HEK293 (cell line): Measurements from ENCODE around the gene AKAP8L.
A peak's percentile ranks its signal among the peaks of the same experiment; 100 is the strongest.

Experiments
- CTCF ChIA-PET: fragments of 350-600 bp; formaldehyde crosslinking; extraction: SDS; loops from one replicate; lab custom pipeline; 2021; ENCODE audit warnings: antibody characterized with exemption; lab: Yijun Ruan, JAX
- POLR2A ChIA-PET: fragments of 300-600 bp; formaldehyde crosslinking; extraction: SDS; loops from one replicate; lab custom pipeline; 2020; ENCODE audit warnings: antibody characterized with exemption, inconsistent platforms; lab: Yijun Ruan, JAX
- H3K27ac ChIP-seq: fragments of 200-500 bp; sonication (Bioruptor generic); 2 replicates; pipeline ENCODE4 v1.5.1; 2014; ENCODE audit warnings: low read depth, low read length, control low read depth, inconsistent platforms; ENCODE audit errors: extremely low read depth
- H3K36me3 ChIP-seq, 2 experiments: fragments of 200-500 bp in 1 of 2; sonication (Bioruptor generic) in 1 of 2; 1 replicate in 1 of 2; 2 replicates in 1 of 2; pipeline ENCODE4 v1.5.1; 2014 to 2017; ENCODE audit warnings: inconsistent platforms in 2 of 2, low read length in 2 of 2; ENCODE audit not compliant: control insufficient read depth in 2 of 2, insufficient read depth in 1 of 2
- H3K4me1 ChIP-seq: fragments of 200-500 bp; sonication (Bioruptor generic); 2 replicates; pipeline ENCODE4 v1.5.1; 2014; ENCODE audit warnings: mild to moderate bottlenecking, low read length, inconsistent platforms; ENCODE audit not compliant: control insufficient read depth, insufficient read depth
- H3K4me3 ChIP-seq: 2 replicates; pipeline ENCODE4 v1.5.1; 2011; ENCODE audit warnings: low read depth, mild to moderate bottlenecking, control low read depth, low read length, moderate library complexity
- H3K9me3 ChIP-seq: fragments of 200-500 bp; sonication (Bioruptor generic); 2 replicates; pipeline ENCODE4 v1.5.1; 2014; ENCODE audit warnings: low read depth, low read length, inconsistent platforms; ENCODE audit not compliant: control insufficient read depth, insufficient read depth
- ATF2 ChIP-seq: fragments of 450-650 bp; formaldehyde crosslinking; IDR thresholded peaks from 2 replicates; pipeline ENCODE4 v1.5.1; 2016; ENCODE audit warnings: missing biosample characterization, missing genetic modification characterization, low read depth
- EGR2 ChIP-seq: fragments of 450-650 bp; formaldehyde crosslinking; IDR thresholded peaks from 2 replicates; pipeline ENCODE4 v1.5.1; 2016; ENCODE audit warnings: low read depth, missing biosample characterization, missing genetic modification characterization
- GLIS1 ChIP-seq: fragments of 450-650 bp; formaldehyde crosslinking; IDR thresholded peaks from 2 replicates; pipeline ENCODE4 v1.5.1; 2016; ENCODE audit warnings: missing biosample characterization, missing genetic modification characterization
- HIC1 ChIP-seq: fragments of 450-650 bp; formaldehyde crosslinking; IDR thresholded peaks from 2 replicates; pipeline ENCODE4 v1.5.1; 2016; ENCODE audit warnings: missing biosample characterization, missing genetic modification characterization
- REST ChIP-seq: fragments of 450-650 bp; formaldehyde crosslinking; IDR thresholded peaks from 2 replicates; pipeline ENCODE4 v1.5.1; 2016; ENCODE audit warnings: missing biosample characterization, missing genetic modification characterization
- TCF7L2 ChIP-seq: IDR thresholded peaks from 2 replicates; pipeline ENCODE4 v1.6.1; 2011; ENCODE audit warnings: low read depth, mild to moderate bottlenecking, inconsistent platforms, low read length, moderate library complexity, borderline replicate concordance
- ZBTB17 ChIP-seq: fragments of 450-650 bp; formaldehyde crosslinking; IDR thresholded peaks from 2 replicates; pipeline ENCODE4 v1.5.1; 2016; ENCODE audit warnings: missing biosample characterization, missing genetic modification characterization
- ZNF112 ChIP-seq: fragments of 450-650 bp; formaldehyde crosslinking; IDR thresholded peaks from 2 replicates; pipeline ENCODE4 v1.5.0; 2017; ENCODE audit warnings: missing biosample characterization, missing genetic modification characterization
- ZNF223 ChIP-seq: fragments of 450-650 bp; formaldehyde crosslinking; IDR thresholded peaks from 2 replicates; pipeline ENCODE4 v1.5.1; 2016; ENCODE audit warnings: missing biosample characterization, missing genetic modification characterization
- ZNF362 ChIP-seq: fragments of 450-650 bp; formaldehyde crosslinking; IDR thresholded peaks from 2 replicates; pipeline ENCODE4 v1.5.1; 2016; ENCODE audit warnings: missing biosample characterization, missing genetic modification characterization
- ZNF48 ChIP-seq: fragments of 450-650 bp; formaldehyde crosslinking; IDR thresholded peaks from 2 replicates; pipeline ENCODE4 v1.5.1; 2016; ENCODE audit warnings: missing biosample characterization, missing genetic modification characterization
- ZNF501 ChIP-seq: fragments of 450-650 bp; formaldehyde crosslinking; IDR thresholded peaks from 2 replicates; pipeline ENCODE4 v1.5.1; 2016; ENCODE audit warnings: missing biosample characterization, missing genetic modification characterization
- ZNF544 ChIP-seq: fragments of 450-650 bp; formaldehyde crosslinking; IDR thresholded peaks from 2 replicates; pipeline ENCODE4 v1.5.0; 2017; ENCODE audit warnings: missing biosample characterization, missing genetic modification characterization
- ZNF610 ChIP-seq: fragments of 450-650 bp; formaldehyde crosslinking; IDR thresholded peaks from 2 replicates; pipeline ENCODE4 v1.5.1; 2016; ENCODE audit warnings: missing biosample characterization, missing genetic modification characterization, borderline replicate concordance
- ZNF654 ChIP-seq: fragments of 450-650 bp; formaldehyde crosslinking; IDR thresholded peaks from 2 replicates; pipeline ENCODE4 v1.5.1; 2016; ENCODE audit warnings: low read depth, missing biosample characterization, missing genetic modification characterization
- ZNF830 ChIP-seq: fragments of 450-650 bp; IDR thresholded peaks from 2 replicates; pipeline ENCODE4 v1.5.0; 2018; ENCODE audit warnings: missing biosample characterization, missing genetic modification characterization, low read depth, mild to moderate bottlenecking, moderate library complexity

The AKAP8L gene

GRCh38 chr19:15421721-15422260 is 3.0 kb upstream of the AKAP8L start (continued):
- no peak for TF ChIP-seq ZNF112 (tag by site-specific recombination)
- no peak for TF ChIP-seq ZNF830 (tag by site-specific recombination)
- no peak for TF ChIP-seq ZNF223
- TF ChIP-seq ZNF501 (tag by site-specific recombination): no peak
- TF ChIP-seq ATF2 (tag by site-specific recombination): no peak
- TF ChIP-seq ZNF544 (tag by site-specific recombination): no peak
- TF ChIP-seq, all 188 proteins: peak for 0

GRCh38 chr19:15421136-15421695 is 2.4 kb upstream of the AKAP8L start:
- TF ChIP-seq ZNF362 (tag by site-specific recombination) (no peak), ZNF48 (tag by site-specific recombination) (no peak), GLIS1 (tag by site-specific recombination) (peak; percentile 18; the same call in 1 of the 2 replicates), EGR2 (tag by site-specific recombination) (peak; percentile 20; the same call in 1 of the 2 replicates), TCF7L2 (no peak)
- Histone ChIP-seq H3K4me3 (no peak overlapping the region), H3K9me3 (no peaks in the 10 kb centered on the region), H3K27ac (no peak overlapping the region), H3K4me1 (peaks cover 11% of the 10 kb centered on the region), H3K36me3 (peaks cover 11 to 56% of the 10 kb centered on the region in 2 experiments)
- POLR2A ChIA-PET: interaction anchor here (0.6 to 4.8 kb wide), 4 partner anchors 9 to 237 kb away, joined by 4 to 94 read pairs (median 16); partner anchors contain the start of gene AKAP8
- CTCF ChIA-PET: interaction anchor here (0.6 to 2.8 kb wide), 7 partner anchors 10 to 139 kb away, joined by 3 to 27 read pairs (median 8); no protein-coding TSS in a partner anchor

GRCh38 chr19:15419413-15420025 is 731 bp upstream of the AKAP8L start:
- no peak overlapping the region for H3K4me3 ChIP-seq
- H3K27ac ChIP-seq: no peak overlapping the region
- TF ChIP-seq ZNF654 (no peak; the same call in 1 of the 2 replicates), ZBTB17 (tag by site-specific recombination) (no peak; the same call in 1 of the 2 replicates), HIC1 (tag by site-specific recombination) (peak; percentile 48; the same call in 1 of the 2 replicates), REST (tag by site-specific recombination) (no peak), ZNF610 (tag by site-specific recombination) (0 out of 2 replicates have a peak, but pooled peaks have one; percentile 4)
- TF ChIP-seq, all 188 proteins: peak for 2
- ChIA-PET CTCF (interaction anchor here (0.6 to 2.8 kb wide), 19 partner anchors 8 to 237 kb away, joined by 3 to 27 read pairs (median 6); no protein-coding TSS in a partner anchor), POLR2A (interaction anchor here (0.8 to 4.8 kb wide), 29 partner anchors 10 to 246 kb away, joined by 3 to 94 read pairs (median 4); partner anchors contain the start of genes AKAP8 and BRD4)
- Histone ChIP-seq H3K36me3 (peaks cover 23 to 49% of the 10 kb centered on the region in 2 experiments), H3K9me3 (no peaks in the 10 kb centered on the region), H3K4me1 (peaks cover 16% of the 10 kb centered on the region)
